Measurements from ENCODE around the gene ZFHX3.
"Not testable (repeated sequence)": the region's sequence is repeated elsewhere in the genome, so short reads cannot be mapped to it uniquely, and the experiment has no call there.

ZFHX3 gene

GRCh38 chr16:72995882-72996270 is 52.1 kb downstream of the ZFHX3 start:
- DNase-seq: not testable (repeated sequence)

- no peak for DNase-seq
Observed at GRCh38 chr16:72995151-72995881, 52.6 kb downstream of the ZFHX3 start.

DNA sequence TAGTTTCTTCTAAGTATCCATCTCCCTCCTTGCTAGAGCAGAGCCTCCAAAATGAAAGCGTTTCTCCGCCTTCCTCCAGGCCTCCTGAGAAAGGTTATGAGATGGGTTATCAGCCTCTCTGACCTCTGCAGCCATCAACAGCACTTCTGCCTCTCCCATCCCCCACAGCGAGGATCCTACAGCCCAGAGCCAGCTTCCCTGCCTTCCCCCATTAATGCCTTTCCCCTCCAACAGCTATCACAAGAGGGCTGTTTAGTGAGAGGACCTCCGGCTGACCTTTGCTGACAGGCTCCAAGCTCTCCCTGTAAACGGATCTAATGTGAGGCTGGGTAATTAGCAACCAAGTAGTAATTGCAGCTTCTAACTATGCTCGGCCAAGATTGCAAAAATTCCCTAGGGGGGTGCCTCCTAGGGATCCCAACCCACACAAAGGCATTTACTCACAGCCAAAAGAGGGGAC is 55.8 kb downstream of the ZFHX3 start:
- no peak for DNase-seq

DNA sequence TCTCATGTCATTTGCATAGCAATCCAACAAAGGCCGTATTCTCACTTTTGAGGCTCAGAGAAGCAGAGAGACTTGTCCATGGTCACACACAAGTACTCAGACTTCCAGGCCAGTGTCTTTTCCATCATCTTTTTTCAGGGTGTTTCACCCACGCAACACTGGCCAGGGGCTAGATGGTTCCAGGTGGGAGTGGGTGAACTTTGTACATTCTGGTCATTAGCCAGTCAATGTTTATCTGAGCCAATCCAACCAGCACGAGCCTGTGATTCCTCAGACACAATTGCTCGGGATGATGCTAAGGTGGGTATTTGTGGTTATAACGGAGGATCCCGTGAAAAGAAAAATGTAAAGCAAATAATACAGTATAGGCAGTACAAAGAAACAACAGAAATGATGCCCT is 56.3 kb downstream of the ZFHX3 start:
- DNase-seq: no peak

- no peak for DNase-seq
Observed at GRCh38 chr16:72991211-72991610, 56.7 kb downstream of the ZFHX3 start.

GRCh38 chr16:72990571-72990970 is 57.4 kb downstream of the ZFHX3 start:
- DNase-seq: no peak

- no peak for DNase-seq
Observed at GRCh38 chr16:72989579-72990551, 58.1 kb downstream of the ZFHX3 start.

DNA sequence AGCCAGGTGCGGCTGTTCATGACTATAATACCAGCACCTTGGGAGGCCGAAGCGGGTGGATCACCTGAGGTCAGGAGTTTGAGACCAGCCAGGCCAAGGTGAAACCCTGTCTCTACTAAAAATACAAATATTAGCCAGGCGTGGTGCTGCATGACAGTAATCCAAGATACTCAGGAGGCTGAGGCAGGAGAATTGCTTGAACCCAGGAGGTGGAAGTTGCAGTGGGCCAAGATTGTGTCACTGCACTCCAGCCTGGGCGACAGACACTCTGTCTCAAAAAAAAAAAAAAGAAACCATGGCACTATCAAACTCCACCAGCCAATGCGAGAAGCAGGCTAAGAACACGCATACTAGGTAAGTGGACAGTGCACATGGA is 58.7 kb downstream of the ZFHX3 start:
- DNase-seq: not testable (repeated sequence)

DNA sequence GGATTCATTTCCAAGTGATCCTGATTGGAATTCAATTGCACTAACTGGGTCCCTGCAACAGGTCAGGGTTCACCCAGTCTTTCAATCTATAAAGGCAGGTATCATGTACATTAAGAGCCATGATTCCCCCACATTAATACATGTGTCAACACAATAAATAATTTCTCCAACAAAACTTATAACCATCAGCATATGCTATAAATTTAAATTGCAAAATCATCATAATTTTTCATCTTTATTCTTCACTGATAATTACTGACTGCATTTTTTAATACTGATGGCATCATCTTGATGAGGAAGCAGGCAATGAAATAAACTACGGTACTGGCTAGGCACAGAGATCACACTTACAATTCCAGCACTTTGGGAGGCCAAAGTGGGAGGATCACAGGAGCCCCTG is 59.4 kb downstream of the ZFHX3 start:
- DNase-seq: no peak

GRCh38 chr16:72987480-72987901 is 60.4 kb downstream of the ZFHX3 start:
- DNase-seq: no peak

DNA sequence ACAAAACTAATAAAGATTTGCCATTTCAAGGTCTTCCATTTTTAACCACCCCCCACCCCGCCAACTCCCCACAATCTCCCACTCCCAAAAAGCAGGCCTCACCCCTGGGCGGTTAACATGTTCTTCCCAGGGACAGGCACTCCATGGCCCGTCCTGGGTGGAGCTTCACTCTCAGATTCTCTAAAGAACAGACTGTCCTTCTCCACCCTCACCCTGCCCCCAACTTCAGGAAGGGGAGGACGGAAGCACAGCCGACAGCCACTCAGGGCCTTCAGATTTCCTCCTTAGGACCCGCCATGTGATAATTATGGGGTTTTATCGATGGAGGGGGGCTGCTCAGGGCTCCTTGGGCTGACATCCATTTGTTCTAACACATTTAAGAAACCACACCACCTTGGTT is 61.9 kb downstream of the ZFHX3 start:
- no peak for DNase-seq

DNA sequence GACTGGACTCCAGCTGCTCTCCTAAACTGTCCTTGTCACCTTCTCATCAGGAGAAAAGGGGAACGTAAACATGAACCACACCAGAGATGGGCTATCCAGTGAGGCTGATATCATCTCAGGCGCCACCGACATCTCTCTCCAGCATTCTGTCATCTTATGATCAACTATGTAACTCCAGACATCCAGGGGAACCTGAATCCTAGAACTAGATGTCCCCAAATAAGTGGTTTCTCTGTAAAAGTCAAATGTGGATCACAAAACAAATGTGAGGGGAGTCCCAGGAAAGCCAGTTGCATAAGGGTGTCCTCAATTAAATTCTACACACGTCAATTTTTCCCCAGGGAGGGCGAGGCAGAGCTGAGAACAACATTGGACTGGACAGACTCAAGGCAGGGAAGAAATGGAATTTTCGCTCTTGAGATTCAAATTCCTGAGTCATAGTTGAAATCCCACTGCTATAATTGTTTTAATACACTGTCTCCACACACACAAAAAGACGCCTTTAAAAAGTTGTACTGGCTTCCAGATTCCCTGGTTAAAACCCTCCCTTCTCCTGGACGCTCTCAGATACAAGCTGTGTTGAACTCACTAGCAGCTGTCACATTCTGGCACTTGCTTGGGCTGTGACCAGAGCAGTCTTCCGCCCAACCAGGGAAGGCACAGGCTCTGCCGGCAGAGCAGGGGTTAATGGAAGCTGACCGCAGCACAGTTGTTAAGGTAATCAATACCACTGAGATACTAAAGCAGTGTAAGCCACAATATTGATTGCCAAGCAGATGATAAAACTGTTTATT is 62.6 kb downstream of the ZFHX3 start:
- DNase-seq: no peak

- DNase-seq: no peak
Observed at GRCh38 chr16:72983728-72984350, 64.1 kb downstream of the ZFHX3 start.

- no peak for DNase-seq
Observed at GRCh38 chr16:72983241-72983640, 64.7 kb downstream of the ZFHX3 start.

GRCh38 chr16:72979974-72980373 is 68.0 kb downstream of the ZFHX3 start:
- no peak for DNase-seq

DNA sequence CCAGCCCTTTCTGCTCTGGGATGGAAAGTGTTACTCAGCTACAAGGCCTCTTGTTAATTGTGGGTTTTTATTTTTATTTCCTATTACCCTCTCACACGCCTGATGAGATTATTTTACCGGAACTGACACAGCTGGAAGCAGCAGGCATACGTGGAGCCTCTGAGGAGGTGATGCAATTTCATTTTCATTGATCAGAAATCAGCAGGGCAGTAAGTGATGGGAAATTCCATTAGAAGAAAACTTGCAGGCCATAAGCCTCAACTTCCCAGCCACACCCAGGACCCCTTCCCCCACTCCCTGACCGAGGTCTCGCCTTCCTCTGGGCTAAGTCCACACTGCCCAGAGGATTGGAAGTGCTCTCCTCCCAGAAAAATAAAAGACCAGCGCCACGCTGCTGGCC is 69.7 kb downstream of the ZFHX3 start:
- no peak for DNase-seq

DNA sequence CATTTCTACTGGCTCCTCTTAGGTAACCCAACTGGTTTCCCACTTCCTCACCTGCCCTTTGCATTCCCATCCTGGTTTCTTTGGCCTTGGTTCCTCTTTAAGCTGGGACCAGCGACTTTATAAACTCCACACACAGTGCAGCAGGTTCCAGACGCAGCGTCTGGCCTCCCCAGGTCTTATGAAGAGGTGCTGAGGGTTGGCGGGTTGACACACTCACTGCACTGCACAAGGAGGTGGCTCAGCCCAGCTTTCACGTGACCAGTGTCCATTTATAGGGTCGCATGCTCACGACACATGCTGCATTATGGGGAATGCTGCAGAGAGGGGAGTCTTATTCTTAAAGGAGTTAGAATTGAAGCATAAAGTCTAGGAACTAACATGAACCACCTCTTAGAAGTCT is 70.8 kb downstream of the ZFHX3 start:
- DNase-seq: no peak

GRCh38 chr16:72976438-72977064 is 71.4 kb downstream of the ZFHX3 start:
- no peak for DNase-seq

DNA sequence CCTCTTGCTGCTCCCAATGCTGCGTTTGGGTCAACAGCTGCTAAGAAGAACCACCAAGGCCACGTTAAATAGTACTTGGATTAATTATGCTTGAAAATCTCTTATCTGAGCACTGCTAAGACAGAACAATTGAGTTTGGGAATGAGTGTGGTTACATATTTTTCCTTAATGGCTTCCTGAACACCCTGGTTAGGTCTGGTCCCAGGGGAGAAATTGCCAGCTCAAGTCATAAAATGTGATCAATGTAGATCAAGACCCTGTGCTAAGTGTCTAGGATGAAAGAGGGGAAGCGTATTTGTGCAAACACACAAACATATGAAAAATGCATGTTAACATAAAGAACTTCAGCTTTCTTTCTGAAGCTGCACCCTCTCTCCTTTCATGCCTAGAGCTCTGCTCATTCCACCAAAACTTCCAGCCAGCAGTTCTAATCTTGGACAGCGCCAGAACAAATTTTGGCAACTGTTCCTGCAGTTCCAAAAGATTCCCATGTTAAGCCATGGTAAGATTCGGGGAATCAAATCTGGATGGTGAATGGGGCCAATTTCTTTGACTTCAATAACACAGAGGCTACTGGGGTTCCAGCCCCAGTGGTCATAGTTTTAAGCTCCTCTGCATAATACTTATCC is 72.0 kb downstream of the ZFHX3 start:
- DNase-seq: no peak

DNA sequence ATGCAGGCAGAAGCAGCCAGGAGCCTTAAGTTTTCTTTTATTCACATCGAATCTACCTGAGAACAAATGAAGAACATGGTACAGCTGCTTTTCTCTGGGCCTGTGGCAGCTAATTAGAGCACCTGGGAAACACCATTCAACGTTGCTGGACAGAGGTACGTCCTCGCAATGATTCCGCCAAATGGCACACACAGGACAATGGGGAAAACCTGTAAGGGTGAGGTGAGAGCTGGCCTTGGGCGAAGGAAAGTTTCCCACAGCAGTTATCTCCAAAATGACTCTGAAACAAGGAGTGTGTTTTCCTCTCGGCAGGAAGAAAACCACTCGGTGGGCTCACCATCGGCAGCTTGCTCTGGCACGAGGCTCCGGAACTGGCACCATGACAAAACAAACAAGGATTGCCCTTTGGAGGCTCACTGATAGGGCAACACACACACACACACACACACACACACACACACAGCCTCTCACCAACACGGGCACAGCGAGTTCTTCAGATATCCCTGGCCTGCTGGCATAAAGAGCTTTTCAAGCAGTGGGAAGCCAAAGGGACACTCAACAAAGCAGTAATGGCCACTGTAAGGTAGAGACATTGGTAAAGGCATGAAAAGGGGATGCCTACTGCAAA is 73.7 kb downstream of the ZFHX3 start:
- DNase-seq: no peak

- DNase-seq: no peak
Observed at GRCh38 chr16:72972878-72973571, 74.9 kb downstream of the ZFHX3 start.

All from NCI-H1417 treated with DMSO at 0.1 percent for 48 hours (cell line).